NCI-H526 treated with DMSO at 0.1 percent for 48 hours (cell line): ENCODE data around the gene PRR27.

Experiments
- DNase-seq: peaks from one replicate; lab custom pipeline; 2025; lab: John Stamatoyannopoulos, UW

The PRR27 gene

DNA sequence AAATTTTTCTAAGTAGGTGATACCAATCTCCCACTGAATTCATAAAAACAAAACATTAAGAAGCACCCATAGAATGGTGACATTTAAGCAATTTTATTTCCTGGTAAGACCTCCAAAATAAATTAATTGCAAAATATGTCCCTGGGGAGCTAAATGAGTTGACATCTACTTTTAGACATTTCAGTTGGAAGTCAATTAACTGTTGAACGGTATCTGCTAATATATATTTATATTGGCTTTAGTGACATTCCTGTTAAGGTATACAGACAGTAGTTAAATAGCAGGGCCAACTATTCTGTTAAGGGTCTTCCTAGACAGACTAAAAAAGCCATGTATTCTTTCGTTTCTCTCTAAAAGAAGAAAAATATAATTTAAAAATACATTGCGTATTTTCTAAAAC, at the start of gene PRR27:
Gene PRR27, plus strand, starts transcription at position 301 of the 400 bp plus-strand sequence. CDS start 139 bp downstream, outside the sequence.
- no peak for DNase-seq

- DNase-seq = no peak
Observed at GRCh38 chr4:70110917-70111316, 43.1 kb upstream of the PRR27 start.

- DNase-seq = no peak
Observed at GRCh38 chr4:70113656-70114055, 40.4 kb upstream of the PRR27 start.

DNA sequence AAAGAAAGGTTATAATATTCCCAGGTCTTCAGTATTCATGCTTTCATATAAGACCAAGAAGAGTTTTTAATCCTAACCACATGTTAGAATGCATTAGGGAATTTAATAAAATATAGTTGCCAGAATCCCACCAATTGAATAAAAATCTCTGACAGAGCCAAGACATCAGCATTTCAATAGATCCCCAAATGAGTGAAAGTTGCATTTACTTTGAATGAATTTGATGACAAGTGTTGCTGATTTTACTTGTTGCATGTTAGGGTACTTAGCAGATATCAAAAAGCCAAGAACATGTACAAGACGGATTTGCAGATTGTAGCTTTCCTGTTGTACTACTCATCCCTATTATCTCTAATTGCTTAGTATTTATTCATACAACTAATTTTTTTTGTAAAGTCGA, 39.9 kb upstream of the PRR27 start:
- no peak for DNase-seq

- DNase-seq = no peak
Observed at GRCh38 chr4:70120323-70120722, 33.7 kb upstream of the PRR27 start.

- DNase-seq = no peak
Observed at GRCh38 chr4:70133473-70133872, 20.6 kb upstream of the PRR27 start.

DNA sequence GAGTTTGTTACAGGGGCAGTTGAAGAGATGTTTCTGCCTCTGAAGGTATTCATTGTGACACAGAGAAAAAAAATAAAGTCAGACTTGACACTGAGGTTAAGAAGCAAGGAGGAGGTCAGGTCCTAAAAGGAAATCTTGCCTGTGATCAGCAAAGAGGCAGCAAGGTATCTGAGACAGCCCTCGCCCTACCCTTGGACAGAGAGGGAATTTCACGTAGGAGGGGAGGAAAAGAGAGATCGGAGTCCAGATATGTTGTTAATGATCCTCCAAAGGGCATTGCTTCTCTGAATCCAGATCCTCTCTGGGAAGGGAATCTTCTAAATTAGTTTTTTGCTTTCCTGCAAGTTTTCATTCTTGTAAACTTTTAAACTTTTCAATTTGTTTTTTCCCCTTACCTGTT, 15.3 kb upstream of the PRR27 start:
- no peak for DNase-seq

- no peak for DNase-seq
Observed at GRCh38 chr4:70151271-70151670, 2.8 kb upstream of the PRR27 start.

DNA sequence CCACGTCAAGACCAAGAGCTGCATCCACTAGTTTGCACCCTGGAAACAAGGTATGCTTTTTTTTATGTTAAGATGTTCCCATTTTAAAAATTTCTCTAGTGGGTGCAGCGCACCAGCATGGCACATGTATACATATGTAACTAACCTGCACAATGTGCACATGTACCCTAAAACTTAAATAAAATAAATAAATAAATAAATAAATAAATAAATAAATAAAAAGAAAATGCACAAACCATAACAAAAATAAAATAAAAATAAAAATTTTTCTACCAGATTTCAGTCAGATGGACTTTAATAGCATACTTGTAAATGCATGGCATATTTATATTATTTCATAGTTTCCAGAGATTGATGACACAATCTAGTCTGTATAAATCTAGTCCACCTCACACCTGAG, 1.9 kb upstream of the PRR27 start:
- no peak for DNase-seq

DNA sequence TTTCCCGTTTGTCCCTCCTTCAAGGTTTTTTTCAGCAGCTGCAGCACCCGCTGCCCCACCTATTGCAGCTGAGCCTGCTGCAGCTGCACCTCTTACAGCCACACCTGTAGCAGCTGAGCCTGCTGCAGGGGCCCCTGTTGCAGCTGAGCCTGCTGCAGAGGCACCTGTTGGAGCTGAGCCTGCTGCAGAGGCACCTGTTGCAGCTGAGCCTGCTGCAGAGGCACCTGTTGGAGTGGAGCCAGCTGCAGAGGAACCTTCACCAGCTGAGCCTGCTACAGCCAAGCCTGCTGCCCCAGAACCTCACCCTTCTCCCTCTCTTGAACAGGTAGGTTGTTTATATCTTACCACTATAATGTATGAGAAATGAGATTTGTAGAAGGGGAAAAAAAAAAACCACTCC, 4.5 kb downstream of the PRR27 start:
- DNase-seq = no peak

- DNase-seq = no peak
Observed at GRCh38 chr4:70177090-70177489, 23.1 kb downstream of the PRR27 start.

DNA sequence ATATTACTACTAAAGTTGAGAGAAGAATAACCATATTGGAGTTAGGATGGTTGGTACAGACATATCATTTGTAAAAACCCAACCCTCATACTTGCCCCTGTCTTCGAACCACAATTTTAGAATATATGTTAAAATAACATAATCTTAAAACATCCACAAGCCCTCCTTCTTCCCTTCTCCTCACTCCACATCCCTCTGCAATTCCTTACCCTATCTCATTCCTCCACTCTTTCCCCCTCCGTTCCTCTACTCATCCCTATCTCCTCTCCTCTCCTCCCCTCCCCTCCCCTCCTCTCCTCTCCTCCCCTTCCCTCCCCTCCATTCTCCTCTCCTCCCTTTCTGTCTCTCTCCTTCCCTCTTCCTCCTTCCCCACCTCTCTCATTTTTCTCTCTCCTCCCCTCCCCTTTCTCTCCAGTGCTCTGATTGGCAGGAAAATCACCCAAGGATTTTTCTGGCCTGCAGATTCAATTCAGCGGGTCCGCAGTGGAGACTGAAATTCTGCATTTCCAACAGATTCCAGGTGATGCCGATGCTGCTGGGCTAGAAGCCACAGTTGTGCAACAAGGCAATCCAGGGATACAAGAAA, 24.1 kb downstream of the PRR27 start:
- no peak for DNase-seq

GRCh38 chr4:70179811-70180210, 25.8 kb downstream of the PRR27 start:
- no peak for DNase-seq

- DNase-seq = no peak
Observed at GRCh38 chr4:70181864-70182263, 27.8 kb downstream of the PRR27 start.

GRCh38 chr4:70182517-70183167, 28.6 kb downstream of the PRR27 start:
- no peak for DNase-seq

- peak; percentile 10 for DNase-seq
Observed at GRCh38 chr4:70183168-70183939, 29.3 kb downstream of the PRR27 start.

DNA sequence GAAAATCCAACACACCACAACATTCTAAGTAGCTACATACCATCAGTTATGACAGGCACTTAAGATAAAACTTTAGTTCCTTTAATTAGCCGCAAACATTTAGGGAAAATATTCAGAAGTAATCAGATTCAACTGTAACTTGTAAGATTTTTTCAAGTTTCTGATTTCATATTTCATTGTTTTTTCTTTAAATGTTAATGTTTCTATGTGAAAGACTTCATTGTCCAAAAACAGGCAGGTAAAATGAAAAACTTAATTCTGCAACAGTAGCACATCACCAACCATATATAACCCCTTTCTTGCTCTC, 29.9 kb downstream of the PRR27 start:
- DNase-seq = no peak

- DNase-seq = no peak
Observed at GRCh38 chr4:70187216-70187615, 33.2 kb downstream of the PRR27 start.

- no peak for DNase-seq
Observed at GRCh38 chr4:70190579-70190978, 36.5 kb downstream of the PRR27 start.

- no peak for DNase-seq
Observed at GRCh38 chr4:70191647-70192046, 37.6 kb downstream of the PRR27 start.

GRCh38 chr4:70192895-70193294, 38.9 kb downstream of the PRR27 start:
- DNase-seq = no peak

DNA sequence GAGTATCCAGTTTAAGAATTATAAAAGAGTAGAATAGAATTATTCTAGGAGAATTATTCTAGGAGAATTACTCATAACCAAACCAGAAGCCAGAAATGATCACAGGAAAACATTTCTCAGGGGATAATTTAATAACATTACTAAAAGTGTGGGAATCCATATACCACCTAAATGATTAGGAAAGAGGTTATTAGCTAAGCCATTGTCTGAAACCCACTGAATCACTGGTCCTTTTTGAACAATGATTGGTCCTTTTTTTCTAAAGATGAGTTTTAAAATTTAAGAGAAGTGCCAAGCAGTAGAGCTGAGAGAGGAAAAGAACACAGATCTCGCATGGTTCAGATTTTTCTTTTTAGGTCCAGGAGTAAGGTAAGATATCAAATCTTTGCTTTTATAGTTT, 41.4 kb downstream of the PRR27 start, which contains the start of gene ODAM:
Gene ODAM, plus strand, starts transcription at position 301 of the 400 bp plus-strand sequence. CDS start 819 bp downstream, outside the sequence.
- DNase-seq = no peak

DNA sequence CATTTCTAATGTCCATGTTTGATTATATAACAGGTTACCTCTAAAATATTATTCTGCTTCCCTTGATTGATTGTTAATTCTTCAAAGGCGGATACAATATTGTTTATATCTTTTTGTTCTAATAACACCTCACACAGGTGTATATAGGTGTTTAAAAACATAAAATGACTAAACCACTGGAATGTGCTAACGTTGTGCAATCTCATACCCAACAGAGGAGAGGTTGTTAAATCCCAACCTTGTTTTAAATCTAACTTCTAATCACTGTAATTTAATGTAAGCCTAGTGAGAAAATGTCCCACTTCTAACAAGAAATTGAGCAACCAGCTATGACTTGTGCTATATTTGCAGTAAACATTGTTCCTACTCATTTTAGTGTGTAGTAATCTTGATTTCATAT, 42.8 kb downstream of the PRR27 start:
- DNase-seq = no peak
